Measurements from ENCODE around the gene SIGLEC1. TPM values are rescaled to one million over a fixed set of nuclear protein-coding genes. Genes with fewer than 3 reads are reported as not detected.

Gene SIGLEC1
- total RNA-seq, 2 experiments from 2014 or later: not detected

DNA sequence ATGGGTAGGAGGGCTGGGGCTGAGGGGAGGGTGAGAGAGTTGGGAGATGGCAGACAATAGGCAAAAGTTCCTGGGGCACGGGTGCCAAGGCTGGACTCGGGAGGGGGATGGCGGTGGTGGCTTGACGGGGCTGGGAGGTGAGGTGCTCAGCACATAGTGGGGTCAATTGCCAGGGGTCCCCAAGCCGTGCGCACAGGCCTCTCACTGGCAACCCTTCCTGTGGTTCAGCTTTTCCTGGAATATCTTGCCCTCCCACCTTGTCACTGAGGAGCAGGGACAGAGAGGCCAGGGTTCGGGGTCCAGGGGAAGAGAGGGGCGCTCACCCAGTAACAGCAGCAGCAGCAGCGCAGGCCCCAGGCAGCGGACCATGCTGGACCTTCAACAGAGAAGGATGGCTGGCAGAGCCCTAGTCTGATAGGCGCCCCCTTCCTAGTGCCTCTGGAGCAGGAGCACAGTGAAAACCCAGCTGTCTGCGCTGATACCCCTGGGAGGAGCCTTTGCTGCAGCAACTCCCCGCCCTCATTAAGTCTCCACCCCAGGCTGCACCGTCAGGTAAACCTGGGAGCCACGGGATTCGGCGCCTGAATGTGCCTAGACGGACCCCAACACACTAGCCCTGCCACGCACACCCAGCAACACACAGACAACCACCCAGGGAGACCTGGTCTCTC, 49.2 kb downstream of the SIGLEC1 start, which contains the start of gene GFRA4:
GFRA4 (minus strand) TSS at position 369 of the 671 bp plus-strand sequence; CDS start at position 369, 0 bp downstream.
- ChIA-PET POLR2A (no interaction called here), CTCF (interaction anchor here (1.6 kb wide), 1 partner anchor 13 kb away, joined by 3 read pairs; no protein-coding TSS in a partner anchor)
- peaks cover 27% of the 10 kb centered on the region for H3K4me1 Mint-ChIP-seq
- ATAC-seq (no peak), DNase-seq (no peak)
- no peak within 1 kb of the TSS for H3K4me3 Mint-ChIP-seq
- no peaks in the 10 kb centered on the region for H3K36me3 Mint-ChIP-seq (ENCODE audit: low read depth)
- intact Hi-C loops (cut with DNase I, micrococcal nuclease): no loop called here
- H3K9me3 Mint-ChIP-seq (ENCODE audit: low read depth): no peaks in the 10 kb centered on the region
- peaks cover 37% of the 10 kb centered on the region for H3K27me3 Mint-ChIP-seq
- H3K27ac Mint-ChIP-seq: no peak within 1 kb of the TSS

Other genes with a start within 250 kb of the SIGLEC1 start
- gene ATRN, start 241.6 kb downstream of the SIGLEC1 start, total RNA-seq: 1 to 10 TPM; 6.8 to 7.6 TPM
- not detected for gene GFRA4, start 49.2 kb downstream of the SIGLEC1 start, total RNA-seq
- not detected for gene ADAM33, start 30.6 kb downstream of the SIGLEC1 start, total RNA-seq
- not detected for gene HSPA12B, start 20.1 kb upstream of the SIGLEC1 start, total RNA-seq
- 10 to 100 TPM; 46.5 to 57.3 TPM for gene ADISSP, start 55.2 kb upstream of the SIGLEC1 start, total RNA-seq
- gene SPEF1, start 68.8 kb upstream of the SIGLEC1 start, total RNA-seq: under 1 TPM in 1 of 2 experiments, not detected in 1; 0.14 TPM
- 10 to 100 TPM; 46.2 to 48.3 TPM for gene CENPB, start 74.1 kb upstream of the SIGLEC1 start, total RNA-seq
- 10 to 100 TPM; 79.8 to 96.2 TPM for gene CDC25B, start 83.7 kb upstream of the SIGLEC1 start, total RNA-seq
- gene AP5S1, start 107.9 kb upstream of the SIGLEC1 start, total RNA-seq: 10 to 100 TPM in 1 of 2 experiments, 1 to 10 TPM in 1; 9.1 to 11.3 TPM
- gene MAVS, start 134.2 kb upstream of the SIGLEC1 start, total RNA-seq: 10 to 100 TPM; 23.2 to 25.9 TPM
- 10 to 100 TPM; 37.2 to 50.2 TPM for gene PANK2, start 176.8 kb upstream of the SIGLEC1 start, total RNA-seq